H54 (cell line): Measurements from ENCODE around the gene PHOSPHO1.

Source experiments
- DNase-seq: peaks from one replicate; pipeline ENCODE4 v3.0.0; 2011; ENCODE audit warnings: low spot score, mixed read lengths; ENCODE audit not compliant: insufficient read length
- FAIRE-seq: peaks from 3 replicates; lab custom pipeline; 2011; peaks lifted over from hg19 to GRCh38; lab: Jason Lieb, UNC
- POLR2A ChIP-seq: IDR thresholded peaks from 2 replicates; pipeline ENCODE4 v1.6.1; 2011; ENCODE audit warnings: low read depth, mild to moderate bottlenecking, low read length

Gene PHOSPHO1

DNA sequence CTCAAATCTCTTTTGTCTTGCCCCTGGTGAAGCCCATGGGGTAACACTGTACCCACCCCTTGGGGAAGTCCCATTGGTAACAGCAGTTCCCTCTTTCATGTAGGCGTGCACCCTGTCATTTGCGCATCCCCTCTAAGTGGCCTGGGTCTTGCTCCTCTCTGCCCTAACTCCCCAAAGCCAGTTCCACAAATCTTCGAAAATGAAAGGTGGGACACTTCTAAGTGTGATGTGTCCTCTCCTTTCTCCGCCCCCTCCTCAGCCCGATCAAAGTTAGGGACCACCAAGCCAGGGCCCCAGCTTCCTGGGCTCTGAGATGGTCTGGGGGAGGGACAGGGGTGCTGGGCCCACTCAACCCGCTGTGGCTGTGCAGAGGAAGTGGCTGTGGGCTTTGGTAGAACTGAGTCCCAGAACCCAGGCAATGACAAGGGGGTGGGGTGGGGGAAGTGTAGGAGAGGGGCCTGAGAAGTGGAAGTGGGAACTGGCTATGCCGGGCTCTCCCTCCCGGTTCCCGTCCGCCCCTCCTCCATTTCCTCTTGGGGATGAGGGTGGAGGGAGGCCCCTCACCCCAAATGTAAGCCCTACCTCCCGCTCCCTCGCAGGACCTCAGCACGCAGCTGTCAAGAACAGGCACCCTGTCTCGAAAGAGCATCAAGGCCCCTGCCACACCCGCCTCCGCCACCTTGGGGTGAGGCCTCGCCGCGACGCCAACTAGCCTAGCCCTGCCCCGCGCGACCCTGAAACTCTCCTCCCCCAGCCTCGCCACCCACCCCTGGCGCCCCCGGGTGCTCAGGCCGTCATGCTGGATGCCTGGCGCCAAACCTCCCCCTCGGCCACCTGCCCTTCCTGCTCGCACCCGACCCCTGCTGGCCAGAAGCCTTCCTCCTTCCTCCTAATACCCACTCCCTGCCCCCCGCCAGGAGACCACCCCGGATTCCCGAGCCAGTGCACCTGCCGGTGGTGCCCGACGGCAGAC, 11.4 kb downstream of the PHOSPHO1 start:
- no peak for FAIRE-seq
- no peak for TF ChIP-seq POLR2A
- DNase-seq = no peak

DNA sequence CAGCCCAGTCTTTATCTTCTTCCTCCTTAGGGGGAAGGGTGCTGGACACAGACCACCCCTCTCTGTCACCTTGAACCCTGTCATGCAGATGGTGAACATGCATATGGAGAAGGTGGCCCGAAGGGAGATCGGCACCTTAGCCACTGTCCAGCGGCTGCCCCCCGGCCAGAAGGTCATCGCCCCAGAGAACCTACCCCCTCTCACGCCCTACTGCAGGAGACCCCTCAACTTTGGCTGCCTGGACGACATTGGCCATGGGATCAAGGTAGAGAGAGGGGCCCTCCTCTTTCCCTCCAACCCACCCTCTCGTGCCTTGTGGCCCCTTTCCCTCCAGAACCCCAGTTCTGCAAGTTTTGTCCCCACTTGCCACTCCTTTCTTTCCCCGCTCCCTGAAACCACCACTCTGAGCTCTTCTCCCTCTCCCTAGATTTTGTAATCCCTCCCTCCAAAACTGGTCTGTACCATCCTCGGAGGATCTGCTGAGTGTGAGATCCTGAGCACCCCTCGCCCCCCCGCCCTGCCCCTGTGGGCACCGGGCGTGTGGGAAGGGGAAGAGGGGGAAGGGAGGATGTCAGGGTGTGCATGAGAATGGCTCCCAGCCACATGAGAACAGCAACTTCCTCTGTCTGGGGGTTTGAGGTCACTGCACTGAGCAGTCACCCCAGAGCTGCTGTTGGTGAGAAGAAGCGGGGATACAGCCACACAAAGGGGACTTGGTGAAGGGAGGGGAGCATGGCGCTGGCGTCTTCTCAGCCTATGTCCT, 12.8 kb downstream of the PHOSPHO1 start:
- DNase-seq = no peak
- FAIRE-seq = no peak
- TF ChIP-seq POLR2A = no peak

DNA sequence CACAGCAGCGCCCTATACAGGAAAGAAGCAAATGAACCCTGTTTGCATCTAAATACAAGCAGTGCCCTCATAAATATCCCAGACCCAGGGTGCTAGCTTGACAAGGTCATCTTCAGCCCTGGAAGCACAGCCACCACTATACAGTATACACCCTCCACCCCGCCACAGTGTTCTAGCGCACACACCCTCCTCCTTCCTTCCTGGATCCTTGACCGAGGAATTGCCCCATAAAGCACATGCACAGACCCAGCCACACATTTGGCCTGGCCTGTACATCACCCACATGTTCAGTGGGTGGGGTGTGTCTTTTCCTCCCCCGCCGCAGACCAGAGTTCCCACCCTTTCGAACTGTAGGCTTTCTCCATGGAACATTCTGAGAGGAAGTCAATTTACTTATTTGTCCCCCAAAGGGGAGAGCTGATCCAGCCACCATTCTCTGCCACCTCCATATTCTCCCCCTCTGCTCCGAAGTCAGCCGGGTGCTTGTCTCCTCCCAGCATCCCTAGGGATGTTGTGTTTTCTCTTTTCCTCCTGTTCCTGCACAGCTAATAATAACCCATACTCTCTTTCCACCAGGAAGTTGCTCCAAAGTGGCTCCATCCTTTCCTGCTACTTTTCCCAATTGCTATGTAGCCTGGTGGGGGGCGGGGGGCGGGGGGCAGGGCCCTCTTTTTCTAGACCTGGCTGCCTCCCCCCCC, 13.5 kb downstream of the PHOSPHO1 start:
- FAIRE-seq = no peak
- no peak for TF ChIP-seq POLR2A
- no peak for DNase-seq

DNA sequence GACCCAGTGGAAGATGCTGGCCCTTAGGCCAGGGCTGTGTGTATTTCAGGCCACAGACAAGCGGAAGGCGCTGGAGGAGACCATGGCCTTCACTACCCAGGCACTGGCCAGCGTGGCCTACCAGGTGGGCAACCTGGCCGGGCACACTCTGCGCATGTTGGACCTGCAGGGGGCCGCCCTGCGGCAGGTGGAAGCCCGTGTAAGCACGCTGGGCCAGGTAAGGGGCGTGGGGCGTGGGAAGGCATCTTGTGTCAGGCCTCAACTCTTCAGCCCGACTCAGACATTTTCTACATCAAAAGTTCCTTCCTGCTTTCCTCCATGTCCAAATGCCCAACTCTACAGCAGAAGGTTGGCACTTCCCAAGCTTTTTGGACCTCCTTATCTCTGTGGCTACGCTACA, 14.1 kb downstream of the PHOSPHO1 start:
- DNase-seq = no peak
- no peak for TF ChIP-seq POLR2A
- FAIRE-seq = no peak

DNA sequence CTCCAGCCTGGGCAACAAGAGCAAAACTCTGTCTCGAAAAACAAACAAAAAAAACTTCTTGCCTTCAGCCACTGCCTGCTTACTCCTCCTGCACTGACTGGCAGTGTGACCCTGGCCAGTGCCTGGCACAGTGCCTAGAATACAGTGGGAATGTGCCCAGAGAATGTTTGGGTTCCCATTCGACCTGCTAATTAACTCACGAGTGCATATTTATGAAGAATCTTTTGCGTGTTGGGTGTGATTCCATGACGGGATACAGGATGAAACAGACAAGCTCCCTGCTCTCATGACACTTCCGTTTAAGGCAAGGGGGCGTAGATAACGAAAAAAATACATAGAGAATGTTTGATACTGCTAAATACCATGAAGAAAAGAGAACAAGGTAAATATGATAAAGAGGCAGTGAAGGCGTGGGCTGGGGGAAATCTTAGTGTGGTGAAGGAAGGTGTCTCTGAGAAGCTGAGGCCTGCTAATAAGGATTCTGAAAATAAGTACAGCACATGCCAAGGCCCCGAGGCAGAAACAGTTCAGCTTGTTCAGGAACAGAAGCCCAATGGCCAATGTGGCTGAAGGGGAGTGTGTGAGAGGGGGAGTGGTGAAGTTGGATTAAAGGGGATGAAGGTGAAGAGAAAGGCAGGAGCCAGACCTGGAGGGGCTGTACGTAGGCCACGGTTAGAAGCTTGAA, 15.8 kb downstream of the PHOSPHO1 start:
- TF ChIP-seq POLR2A = no peak
- DNase-seq (no peak), FAIRE-seq (no peak)

DNA sequence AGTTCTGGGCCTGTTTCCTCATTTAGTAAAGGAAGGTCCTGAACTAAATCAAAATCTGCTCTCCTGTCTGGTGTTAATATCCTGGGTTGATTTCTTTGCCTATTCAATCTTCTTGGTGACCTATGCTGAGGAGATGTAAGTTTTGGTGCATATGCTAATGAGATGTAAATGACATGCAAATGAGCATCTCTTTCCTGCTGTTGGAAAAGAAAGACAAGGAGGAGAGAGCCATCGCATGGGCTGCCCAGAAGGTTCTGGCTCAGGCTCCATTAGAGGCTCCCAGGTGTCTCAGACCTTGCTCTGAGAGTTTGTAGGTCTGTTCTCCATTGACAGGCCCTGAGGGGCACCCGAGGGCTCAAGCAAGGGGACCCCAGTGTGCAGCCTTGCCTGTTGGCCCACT, 16.7 kb downstream of the PHOSPHO1 start:
- FAIRE-seq = no peak
- no peak for DNase-seq
- no peak for TF ChIP-seq POLR2A

DNA sequence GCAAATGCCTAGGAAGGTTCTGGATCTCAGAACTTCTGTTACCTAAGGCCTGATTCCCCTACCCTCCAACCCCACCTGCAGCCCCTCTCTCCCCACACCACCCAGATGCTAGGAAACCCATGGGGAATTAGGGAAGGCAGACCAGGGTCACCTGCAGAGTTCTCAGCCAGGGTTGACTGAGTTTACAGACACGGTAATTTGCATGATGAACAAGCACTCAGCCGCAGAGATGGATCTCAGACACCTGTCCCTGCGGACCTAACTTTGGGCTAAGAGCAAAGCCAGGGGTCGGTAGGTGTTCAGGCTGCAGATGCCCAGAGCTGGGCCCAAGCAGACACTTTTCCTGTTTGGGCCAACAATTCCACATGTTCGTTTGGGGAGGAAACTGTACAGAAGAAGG, 17.2 kb downstream of the PHOSPHO1 start:
- DNase-seq (no peak), FAIRE-seq (no peak)
- TF ChIP-seq POLR2A = no peak

DNA sequence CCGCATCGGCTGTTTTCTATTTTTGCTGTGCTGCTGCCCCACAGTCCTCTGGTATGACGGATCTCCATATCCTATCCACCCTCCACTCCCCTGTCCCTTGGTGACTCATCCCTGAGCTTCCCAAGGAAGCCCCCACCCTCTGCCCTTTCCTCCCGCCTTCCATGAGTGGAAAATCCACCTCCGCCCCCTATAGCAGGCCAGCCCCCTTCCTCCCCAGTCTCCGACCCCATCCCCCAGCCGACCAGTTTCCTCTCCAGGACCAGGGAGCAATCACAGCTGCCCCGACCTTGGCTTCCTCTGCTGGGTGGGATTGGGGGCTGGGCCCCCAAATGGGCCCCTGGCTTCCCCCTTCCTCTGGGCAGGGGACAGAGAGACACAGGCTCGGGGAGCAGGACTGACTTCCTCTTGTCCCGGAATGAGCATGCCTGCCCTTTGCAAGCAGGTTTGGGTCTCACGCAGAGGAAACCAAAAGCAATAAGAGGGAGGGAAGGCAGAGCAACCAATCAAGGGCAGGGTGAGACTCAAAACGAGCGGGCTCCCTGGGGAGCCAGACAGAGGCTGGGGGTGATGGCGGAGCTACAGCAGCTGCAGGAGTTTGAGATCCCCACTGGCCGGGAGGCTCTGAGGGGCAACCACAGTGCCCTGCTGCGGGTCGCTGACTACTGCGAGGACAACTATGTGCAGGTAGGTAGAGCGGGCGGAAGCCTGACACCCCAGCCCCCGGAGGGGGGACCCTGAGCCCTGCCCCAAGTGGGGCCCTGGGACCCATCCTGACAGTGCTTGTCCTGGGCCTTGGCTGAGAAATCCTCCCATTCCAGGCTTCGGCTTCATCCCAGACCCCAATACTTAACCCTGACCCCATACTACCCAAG, 20.2 kb downstream of the PHOSPHO1 start, which contains the start of the genes ABI3 and GNGT2:
ABI3 (plus strand) TSS at position 550 of the 872 bp plus-strand sequence; CDS start at position 568, 18 bp downstream.
GNGT2 (minus strand) TSS at position 417 of the 872 bp plus-strand sequence. CDS start 3,152 bp downstream, outside the sequence.
- no peak for FAIRE-seq

DNA sequence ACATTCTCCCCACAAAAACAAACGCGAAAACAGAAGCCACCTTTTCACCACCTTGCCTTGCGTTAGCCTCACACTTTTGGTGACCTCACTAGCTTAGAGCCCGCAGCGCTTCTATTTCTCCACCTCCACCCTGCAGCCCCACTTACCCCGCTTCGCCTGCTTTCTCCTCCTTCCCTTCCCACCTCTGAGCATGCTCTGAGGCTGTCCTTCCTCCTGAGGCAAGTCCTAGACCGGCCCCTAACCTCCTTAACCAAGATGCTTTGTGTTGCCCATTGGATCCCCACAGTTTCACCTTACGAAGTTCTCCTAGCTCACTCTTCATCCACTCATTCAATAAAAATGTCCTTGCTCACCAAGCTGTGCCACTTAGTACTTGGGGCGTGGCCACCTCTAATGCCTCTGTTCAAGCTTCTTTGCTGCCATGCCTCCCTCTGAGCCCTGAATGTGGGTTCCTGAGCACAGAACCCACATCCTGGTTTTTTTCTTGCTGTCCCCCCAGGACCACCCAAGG, 21.5 kb downstream of the PHOSPHO1 start:
- peak; percentile 70 for DNase-seq
- TF ChIP-seq POLR2A = no peak
- FAIRE-seq = no peak

More for the DNA sequence above, 20.2 kb downstream of the PHOSPHO1 start, which contains the start of the genes ABI3 and GNGT2:
- no peak for TF ChIP-seq POLR2A
- DNase-seq = no peak

DNA sequence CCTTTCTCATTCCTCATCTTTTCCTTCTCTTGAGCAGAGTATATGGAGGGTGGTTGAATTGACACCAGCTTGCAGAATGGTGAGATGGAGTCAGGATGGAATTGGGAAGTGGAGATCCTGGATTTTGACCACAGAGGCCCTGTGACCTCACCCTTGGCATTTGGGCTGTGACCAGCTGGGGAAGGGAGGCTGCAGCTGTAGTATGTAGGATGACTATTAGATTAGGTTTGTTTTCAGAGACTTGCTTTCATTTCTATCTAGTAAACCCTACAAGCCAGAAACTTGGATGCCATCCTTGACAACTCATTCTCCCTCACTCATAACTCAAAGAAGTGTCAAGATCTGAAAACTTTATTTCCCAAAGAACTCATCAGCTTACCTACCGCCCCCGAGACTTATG, 26.1 kb downstream of the PHOSPHO1 start:
- no peak for TF ChIP-seq POLR2A
- no peak for FAIRE-seq
- DNase-seq = no peak

DNA sequence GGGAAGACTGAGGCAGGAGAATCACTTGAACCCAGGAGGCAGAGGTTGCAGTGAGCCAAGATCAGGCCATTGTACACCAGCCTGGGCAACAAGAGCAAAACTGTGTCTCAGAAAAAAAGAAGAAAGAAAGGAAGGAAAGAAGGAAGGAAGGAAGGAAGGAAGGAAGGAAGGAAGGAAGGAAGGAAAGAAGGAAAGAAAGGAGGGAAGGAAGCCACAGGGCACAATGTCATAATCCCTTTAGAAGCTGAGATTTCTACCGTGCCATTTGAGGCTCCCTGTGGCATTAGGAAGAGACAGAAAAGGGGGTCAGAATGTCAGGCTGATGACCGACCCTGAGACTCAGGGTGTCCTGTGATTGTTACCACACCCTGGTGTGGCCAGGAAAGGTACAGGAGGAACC, 26.8 kb downstream of the PHOSPHO1 start:
- DNase-seq (no peak), FAIRE-seq (no peak)
- TF ChIP-seq POLR2A = no peak

DNA sequence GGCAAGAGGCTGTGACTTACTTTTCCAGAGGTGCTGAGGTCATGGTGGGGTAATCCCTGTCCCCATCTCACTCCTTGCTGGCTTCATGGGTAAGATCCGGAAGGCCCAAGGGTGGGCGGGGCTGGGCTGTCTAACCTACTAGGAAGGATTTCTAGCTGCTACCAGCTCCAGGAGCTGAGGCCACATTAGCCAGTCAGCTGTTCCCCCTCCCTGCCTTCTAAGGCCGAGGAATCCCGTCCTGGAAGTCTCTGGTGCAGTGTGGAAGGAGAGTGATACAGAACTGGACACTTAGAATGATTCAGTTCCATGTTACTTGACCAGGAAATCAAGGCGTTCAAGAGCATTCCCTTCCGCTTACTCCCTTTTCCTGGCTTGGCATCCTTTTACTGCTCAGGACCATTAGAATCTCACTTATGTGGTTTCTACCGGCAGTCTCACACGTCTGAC, 29.1 kb downstream of the PHOSPHO1 start:
- no peak for FAIRE-seq
- no peak for TF ChIP-seq POLR2A
- no peak for DNase-seq
